Measurements from ENCODE around the gene SV2B. TPM values are rescaled to one million over a fixed set of nuclear protein-coding genes. Genes with fewer than 3 reads are reported as not detected.

The SV2B gene
- total RNA-seq, 1 donor from 2014 or later = 1.6 TPM

GRCh38 chr15:91307601-91308000 lies 207.5 kb downstream of the SV2B start:
- H3K36me3 ChIP-seq (ENCODE audit: control insufficient read depth in 3 of 3, insufficient read depth in 3 of 3, low read length in 3 of 3) = no peaks in the 10 kb centered on the region
- peaks cover 0 to 9% (median 5%) of the 10 kb centered on the region in 3 donors for H3K27me3 ChIP-seq (ENCODE audit: control insufficient read depth in 3 of 3, insufficient read depth in 3 of 3, low read length in 3 of 3)
- no peak overlapping the region for H3K27ac ChIP-seq (ENCODE audit: low read depth, low read length)
- H3K9me3 ChIP-seq (ENCODE audit: control insufficient read depth in 3 of 3, low read length in 3 of 3) = no peaks in the 10 kb centered on the region
- no peak overlapping the region for H3K9ac ChIP-seq (ENCODE audit: low read depth in 1 of 3, low read length in 3 of 3)
- peaks cover 0 to 7% (median 5%) of the 10 kb centered on the region in 3 donors for H3K4me1 ChIP-seq (ENCODE audit: control insufficient read depth in 3 of 3, insufficient read depth in 3 of 3, low read length in 3 of 3)
- no peak overlapping the region for H3K4me3 ChIP-seq (ENCODE audit: low read length in 3 of 3)

- Histone ChIP-seq H3K4me3 (ENCODE audit: low read length in 3 of 3) (no peak overlapping the region), H3K27me3 (ENCODE audit: control insufficient read depth in 3 of 3, insufficient read depth in 3 of 3, low read length in 3 of 3) (peaks cover 0 to 9% (median 5%) of the 10 kb centered on the region in 3 donors), H3K27ac (ENCODE audit: low read depth, low read length) (no peak overlapping the region), H3K4me1 (ENCODE audit: control insufficient read depth in 3 of 3, insufficient read depth in 3 of 3, low read length in 3 of 3) (peaks cover 0 to 7% (median 0%) of the 10 kb centered on the region in 3 donors), H3K36me3 (ENCODE audit: control insufficient read depth in 3 of 3, insufficient read depth in 3 of 3, low read length in 3 of 3) (no peaks in the 10 kb centered on the region), H3K9ac (ENCODE audit: low read depth in 1 of 3, low read length in 3 of 3) (no peak overlapping the region), H3K9me3 (ENCODE audit: control insufficient read depth in 3 of 3, low read length in 3 of 3) (no peaks in the 10 kb centered on the region)
Observed at GRCh38 chr15:91308199-91308598, 208.1 kb downstream of the SV2B start.

GRCh38 chr15:91308855-91309254 lies 208.8 kb downstream of the SV2B start:
- no peak overlapping the region for H3K9ac ChIP-seq (ENCODE audit: low read depth in 1 of 3, low read length in 3 of 3)
- H3K4me3 ChIP-seq (ENCODE audit: low read length in 3 of 3) = no peak overlapping the region
- no peaks in the 10 kb centered on the region for H3K9me3 ChIP-seq (ENCODE audit: control insufficient read depth in 3 of 3, low read length in 3 of 3)
- H3K27ac ChIP-seq (ENCODE audit: low read depth, low read length) = no peak overlapping the region
- H3K4me1 ChIP-seq (ENCODE audit: control insufficient read depth in 3 of 3, insufficient read depth in 3 of 3, low read length in 3 of 3) = peaks cover 0 to 7% (median 0%) of the 10 kb centered on the region in 3 donors
- peaks cover 0 to 4% (median 3%) of the 10 kb centered on the region in 3 donors for H3K27me3 ChIP-seq (ENCODE audit: control insufficient read depth in 3 of 3, insufficient read depth in 3 of 3, low read length in 3 of 3)
- no peaks in the 10 kb centered on the region for H3K36me3 ChIP-seq (ENCODE audit: control insufficient read depth in 3 of 3, insufficient read depth in 3 of 3, low read length in 3 of 3)

GRCh38 chr15:91311986-91312385 lies 211.9 kb downstream of the SV2B start:
- Histone ChIP-seq H3K4me3 (ENCODE audit: low read length in 3 of 3) (no peak overlapping the region), H3K27me3 (ENCODE audit: control insufficient read depth in 3 of 3, insufficient read depth in 3 of 3, low read length in 3 of 3) (no peaks in the 10 kb centered on the region), H3K4me1 (ENCODE audit: control insufficient read depth in 3 of 3, insufficient read depth in 3 of 3, low read length in 3 of 3) (no peaks in the 10 kb centered on the region), H3K27ac (ENCODE audit: low read depth, low read length) (no peak overlapping the region), H3K9ac (ENCODE audit: low read depth in 1 of 3, low read length in 3 of 3) (no peak overlapping the region), H3K9me3 (ENCODE audit: control insufficient read depth in 3 of 3, low read length in 3 of 3) (no peaks in the 10 kb centered on the region), H3K36me3 (ENCODE audit: control insufficient read depth in 3 of 3, insufficient read depth in 3 of 3, low read length in 3 of 3) (no peaks in the 10 kb centered on the region)

GRCh38 chr15:91316126-91316525 lies 216.1 kb downstream of the SV2B start:
- Histone ChIP-seq H3K4me1 (ENCODE audit: control insufficient read depth in 3 of 3, insufficient read depth in 3 of 3, low read length in 3 of 3) (no peaks in the 10 kb centered on the region), H3K4me3 (ENCODE audit: low read length in 3 of 3) (no peak overlapping the region), H3K36me3 (ENCODE audit: control insufficient read depth in 3 of 3, insufficient read depth in 3 of 3, low read length in 3 of 3) (no peaks in the 10 kb centered on the region), H3K27me3 (ENCODE audit: control insufficient read depth in 3 of 3, insufficient read depth in 3 of 3, low read length in 3 of 3) (no peaks in the 10 kb centered on the region), H3K27ac (ENCODE audit: low read depth, low read length) (no peak overlapping the region), H3K9ac (ENCODE audit: low read depth in 1 of 3, low read length in 3 of 3) (no peak overlapping the region), H3K9me3 (ENCODE audit: control insufficient read depth in 3 of 3, low read length in 3 of 3) (no peaks in the 10 kb centered on the region)

- Histone ChIP-seq H3K9me3 (ENCODE audit: control insufficient read depth in 3 of 3, low read length in 3 of 3) (no peaks in the 10 kb centered on the region), H3K9ac (ENCODE audit: low read depth in 1 of 3, low read length in 3 of 3) (no peak overlapping the region), H3K27me3 (ENCODE audit: control insufficient read depth in 3 of 3, insufficient read depth in 3 of 3, low read length in 3 of 3) (no peaks in the 10 kb centered on the region), H3K4me1 (ENCODE audit: control insufficient read depth in 3 of 3, insufficient read depth in 3 of 3, low read length in 3 of 3) (no peaks in the 10 kb centered on the region), H3K36me3 (ENCODE audit: control insufficient read depth in 3 of 3, insufficient read depth in 3 of 3, low read length in 3 of 3) (no peaks in the 10 kb centered on the region), H3K27ac (ENCODE audit: low read depth, low read length) (no peak overlapping the region), H3K4me3 (ENCODE audit: low read length in 3 of 3) (no peak overlapping the region)
Observed at GRCh38 chr15:91318516-91318915, 218.5 kb downstream of the SV2B start.

- H3K4me1 ChIP-seq (ENCODE audit: control insufficient read depth in 3 of 3, insufficient read depth in 3 of 3, low read length in 3 of 3) = no peaks in the 10 kb centered on the region
- H3K4me3 ChIP-seq (ENCODE audit: low read length in 3 of 3) = no peak overlapping the region
- H3K9me3 ChIP-seq (ENCODE audit: control insufficient read depth in 3 of 3, low read length in 3 of 3) = no peaks in the 10 kb centered on the region
- no peaks in the 10 kb centered on the region for H3K27me3 ChIP-seq (ENCODE audit: control insufficient read depth in 3 of 3, insufficient read depth in 3 of 3, low read length in 3 of 3)
- H3K36me3 ChIP-seq (ENCODE audit: control insufficient read depth in 3 of 3, insufficient read depth in 3 of 3, low read length in 3 of 3) = no peaks in the 10 kb centered on the region
- no peak overlapping the region for H3K27ac ChIP-seq (ENCODE audit: low read depth, low read length)
- H3K9ac ChIP-seq (ENCODE audit: low read depth in 1 of 3, low read length in 3 of 3) = no peak overlapping the region
Observed at GRCh38 chr15:91318931-91319330, 218.9 kb downstream of the SV2B start.

GRCh38 chr15:91319371-91320059 lies 219.5 kb downstream of the SV2B start:
- Histone ChIP-seq H3K27ac (ENCODE audit: low read depth, low read length) (no peak overlapping the region), H3K4me1 (ENCODE audit: control insufficient read depth in 3 of 3, insufficient read depth in 3 of 3, low read length in 3 of 3) (no peaks in the 10 kb centered on the region), H3K9ac (ENCODE audit: low read depth in 1 of 3, low read length in 3 of 3) (no peak overlapping the region), H3K27me3 (ENCODE audit: control insufficient read depth in 3 of 3, insufficient read depth in 3 of 3, low read length in 3 of 3) (no peaks in the 10 kb centered on the region), H3K9me3 (ENCODE audit: control insufficient read depth in 3 of 3, low read length in 3 of 3) (no peaks in the 10 kb centered on the region), H3K36me3 (ENCODE audit: control insufficient read depth in 3 of 3, insufficient read depth in 3 of 3, low read length in 3 of 3) (no peaks in the 10 kb centered on the region), H3K4me3 (ENCODE audit: low read length in 3 of 3) (no peak overlapping the region)

- no peaks in the 10 kb centered on the region for H3K27me3 ChIP-seq (ENCODE audit: control insufficient read depth in 3 of 3, insufficient read depth in 3 of 3, low read length in 3 of 3)
- no peaks in the 10 kb centered on the region for H3K36me3 ChIP-seq (ENCODE audit: control insufficient read depth in 3 of 3, insufficient read depth in 3 of 3, low read length in 3 of 3)
- no peak overlapping the region for H3K4me3 ChIP-seq (ENCODE audit: low read length in 3 of 3)
- no peaks in the 10 kb centered on the region for H3K4me1 ChIP-seq (ENCODE audit: control insufficient read depth in 3 of 3, insufficient read depth in 3 of 3, low read length in 3 of 3)
- no peak overlapping the region for H3K9ac ChIP-seq (ENCODE audit: low read depth in 1 of 3, low read length in 3 of 3)
- H3K9me3 ChIP-seq (ENCODE audit: control insufficient read depth in 3 of 3, low read length in 3 of 3) = no peaks in the 10 kb centered on the region
- no peak overlapping the region for H3K27ac ChIP-seq (ENCODE audit: low read depth, low read length)
Observed at GRCh38 chr15:91320101-91320500, 220.0 kb downstream of the SV2B start.

- no peaks in the 10 kb centered on the region for H3K36me3 ChIP-seq (ENCODE audit: control insufficient read depth in 3 of 3, insufficient read depth in 3 of 3, low read length in 3 of 3)
- no peaks in the 10 kb centered on the region for H3K9me3 ChIP-seq (ENCODE audit: control insufficient read depth in 3 of 3, low read length in 3 of 3)
- no peak overlapping the region for H3K4me3 ChIP-seq (ENCODE audit: low read length in 3 of 3)
- H3K27me3 ChIP-seq (ENCODE audit: control insufficient read depth in 3 of 3, insufficient read depth in 3 of 3, low read length in 3 of 3) = no peaks in the 10 kb centered on the region
- no peak overlapping the region for H3K27ac ChIP-seq (ENCODE audit: low read depth, low read length)
- no peaks in the 10 kb centered on the region for H3K4me1 ChIP-seq (ENCODE audit: control insufficient read depth in 3 of 3, insufficient read depth in 3 of 3, low read length in 3 of 3)
- no peak overlapping the region for H3K9ac ChIP-seq (ENCODE audit: low read depth in 1 of 3, low read length in 3 of 3)
Observed at GRCh38 chr15:91329914-91330313, 229.9 kb downstream of the SV2B start.

All from skeletal muscle tissue (tissue), 4 donors.